ENCODE measurements around the gene KLHL6.
"Not testable (repeated sequence)": the region's sequence is repeated elsewhere in the genome, so short reads cannot be mapped to it uniquely, and the experiment has no call there.

The KLHL6 gene

GRCh38 chr3:183487016-183487415 lies 68.5 kb downstream of the KLHL6 start:
- DNase-seq (ENCODE audit: low read depth in 1 of 2, low spot score in 1 of 2): no peak

- no peak for DNase-seq (ENCODE audit: low read depth in 1 of 2, low spot score in 1 of 2)
Observed at GRCh38 chr3:183486472-183486871, 69.0 kb downstream of the KLHL6 start.

GRCh38 chr3:183485585-183485984 lies 69.9 kb downstream of the KLHL6 start:
- DNase-seq (ENCODE audit: low read depth in 1 of 2, low spot score in 1 of 2): no peak

GRCh38 chr3:183485093-183485492 lies 70.4 kb downstream of the KLHL6 start:
- DNase-seq (ENCODE audit: low read depth in 1 of 2, low spot score in 1 of 2): no peak

- DNase-seq (ENCODE audit: low read depth in 1 of 2, low spot score in 1 of 2): no peak
Observed at GRCh38 chr3:183484431-183485075, 71.0 kb downstream of the KLHL6 start.

- no peak for DNase-seq (ENCODE audit: low read depth in 1 of 2, low spot score in 1 of 2)
Observed at GRCh38 chr3:183481582-183481981, 73.9 kb downstream of the KLHL6 start.

- no peak for DNase-seq (ENCODE audit: low read depth in 1 of 2, low spot score in 1 of 2)
Observed at GRCh38 chr3:183478501-183478900, 77.0 kb downstream of the KLHL6 start.

GRCh38 chr3:183477801-183478456 lies 77.6 kb downstream of the KLHL6 start:
- no peak for DNase-seq (ENCODE audit: low read depth in 1 of 2, low spot score in 1 of 2)

GRCh38 chr3:183475764-183476162 lies 79.7 kb downstream of the KLHL6 start:
- DNase-seq (ENCODE audit: low read depth in 1 of 2, low spot score in 1 of 2): not testable (repeated sequence)

GRCh38 chr3:183475016-183475763 lies 80.3 kb downstream of the KLHL6 start:
- no peak for DNase-seq (ENCODE audit: low read depth in 1 of 2, low spot score in 1 of 2)

- DNase-seq (ENCODE audit: low read depth in 1 of 2, low spot score in 1 of 2): no peak
Observed at GRCh38 chr3:183473969-183474368, 81.5 kb downstream of the KLHL6 start.

- no peak for DNase-seq (ENCODE audit: low read depth in 1 of 2, low spot score in 1 of 2)
Observed at GRCh38 chr3:183472155-183472554, 83.4 kb downstream of the KLHL6 start.

GRCh38 chr3:183468424-183468823 lies 87.1 kb downstream of the KLHL6 start:
- no peak for DNase-seq (ENCODE audit: low read depth in 1 of 2, low spot score in 1 of 2)

- no peak for DNase-seq (ENCODE audit: low read depth in 1 of 2, low spot score in 1 of 2)
Observed at GRCh38 chr3:183466575-183466974, 88.9 kb downstream of the KLHL6 start.

GRCh38 chr3:183465710-183466109 lies 89.8 kb downstream of the KLHL6 start:
- DNase-seq (ENCODE audit: low read depth in 1 of 2, low spot score in 1 of 2): not testable (repeated sequence)

GRCh38 chr3:183464480-183464879 lies 91.0 kb downstream of the KLHL6 start:
- no peak for DNase-seq (ENCODE audit: low read depth in 1 of 2, low spot score in 1 of 2)

- DNase-seq (ENCODE audit: low read depth in 1 of 2, low spot score in 1 of 2): no peak
Observed at GRCh38 chr3:183460081-183461055, 95.1 kb downstream of the KLHL6 start.

GRCh38 chr3:183455089-183455488 lies 100.4 kb downstream of the KLHL6 start:
- no peak for DNase-seq (ENCODE audit: low read depth in 1 of 2, low spot score in 1 of 2)

GRCh38 chr3:183454064-183454463 lies 101.4 kb downstream of the KLHL6 start:
- DNase-seq (ENCODE audit: low read depth in 1 of 2, low spot score in 1 of 2): no peak

GRCh38 chr3:183449791-183450190 lies 105.7 kb downstream of the KLHL6 start:
- no peak for DNase-seq (ENCODE audit: low read depth in 1 of 2, low spot score in 1 of 2)

GRCh38 chr3:183449391-183449790 lies 106.1 kb downstream of the KLHL6 start:
- DNase-seq (ENCODE audit: low read depth in 1 of 2, low spot score in 1 of 2): no peak

Measured in stimulated activated CD4-positive, alpha-beta T cell treated with anti-CD3 and anti-CD28 coated beads, Interleukin-15, amount 100 ng/mL, for 1 hour (primary cell).